Chondrocyte (in vitro differentiated cells): Measurements from ENCODE around the gene PDE11A. TPM values are rescaled to one million over a fixed set of nuclear protein-coding genes. Genes with fewer than 3 reads are reported as not detected.
"Not testable (repeated sequence)": the region's sequence is repeated elsewhere in the genome, so short reads cannot be mapped to it uniquely, and the experiment has no call there.

Experiments used
- DNase-seq: peaks from one replicate; pipeline ENCODE4 v3.0.0; 2021; ENCODE audit warnings: mixed read lengths, low spot score
- H3K27ac Mint-ChIP-seq: one replicate; pipeline ENCODE4 v1.8.0; 2021; ENCODE audit warnings: mild to moderate bottlenecking, moderate library complexity, mixed read lengths; ENCODE audit not compliant: unreplicated experiment
- H3K27me3 Mint-ChIP-seq: 2 replicates; pipeline ENCODE4 v1.8.0; 2021; ENCODE audit warnings: low read depth, mixed read lengths
- H3K36me3 Mint-ChIP-seq: 2 replicates; pipeline ENCODE4 v1.8.0; 2021; ENCODE audit warnings: low read depth, mixed read lengths
- H3K4me1 Mint-ChIP-seq: 2 replicates; pipeline ENCODE4 v1.8.0; 2021; ENCODE audit warnings: low read depth, mild to moderate bottlenecking, mixed read lengths
- H3K4me3 Mint-ChIP-seq: one replicate; pipeline ENCODE4 v1.8.0; 2021; ENCODE audit warnings: mild to moderate bottlenecking, moderate library complexity, mixed read lengths; ENCODE audit not compliant: unreplicated experiment
- H3K9me3 Mint-ChIP-seq: 2 replicates; pipeline ENCODE4 v1.8.0; 2021; ENCODE audit warnings: low read depth, mixed read lengths
- CTCF ChIP-seq: fragments of 200-600 bp; sonication (generic); IDR thresholded peaks from 2 replicates; pipeline ENCODE4 v1.5.0; 2021; ENCODE audit warnings: antibody characterized with exemption, mild to moderate bottlenecking, moderate library complexity
- total RNA-seq: library from RNA; stranded (reverse); gene quantifications from 3 replicates; pipeline ENCODE4 v1.2.1, GENCODE V29; 2021

The PDE11A gene
- total RNA-seq, 1 donor from 2014 or later, result 2.1 TPM

GRCh38 chr2:178084273-178084672 is 11.7 kb upstream of the PDE11A start:
- no peak for DNase-seq
- no peaks in the 10 kb centered on the region for H3K4me1 Mint-ChIP-seq

GRCh38 chr2:178082408-178083045 is 9.9 kb upstream of the PDE11A start:
- Mint-ChIP-seq H3K27me3 (peaks cover 33% of the 10 kb centered on the region), H3K4me3 (no peak overlapping the region)

More at GRCh38 chr2:178084273-178084672, 11.7 kb upstream of the PDE11A start:
- Mint-ChIP-seq H3K36me3 (no peaks in the 10 kb centered on the region), H3K27ac (no peak overlapping the region), H3K4me3 (no peak overlapping the region), H3K9me3 (peaks cover 6% of the 10 kb centered on the region), H3K27me3 (peaks cover 28% of the 10 kb centered on the region)
- TF ChIP-seq CTCF, result no peak

GRCh38 chr2:178079279-178079678 is 6.7 kb upstream of the PDE11A start:
- H3K27me3 Mint-ChIP-seq, result peaks cover 35% of the 10 kb centered on the region
- H3K36me3 Mint-ChIP-seq, H3K9me3 Mint-ChIP-seq, DNase-seq, H3K27ac Mint-ChIP-seq, H3K4me1 Mint-ChIP-seq, H3K4me3 Mint-ChIP-seq: not testable (repeated sequence)

More at GRCh38 chr2:178082408-178083045, 9.9 kb upstream of the PDE11A start:
- TF ChIP-seq CTCF, result no peak
- H3K27ac Mint-ChIP-seq, result no peak overlapping the region
- no peaks in the 10 kb centered on the region for H3K36me3 Mint-ChIP-seq
- peaks cover 6% of the 10 kb centered on the region for H3K9me3 Mint-ChIP-seq
- DNase-seq, result no peak
- H3K4me1 Mint-ChIP-seq, result no peaks in the 10 kb centered on the region

- DNase-seq, result no peak
- no peak for TF ChIP-seq CTCF
- peaks cover 1% of the 10 kb centered on the region for H3K36me3 Mint-ChIP-seq
- H3K27ac Mint-ChIP-seq, result no peak overlapping the region
- H3K27me3 Mint-ChIP-seq, result peaks cover 37% of the 10 kb centered on the region
- peaks cover 13% of the 10 kb centered on the region for H3K4me1 Mint-ChIP-seq
- H3K9me3 Mint-ChIP-seq, result peaks cover 6% of the 10 kb centered on the region
- H3K4me3 Mint-ChIP-seq, result no peak overlapping the region
Measured at GRCh38 chr2:178076130-178076529, 3.6 kb upstream of the PDE11A start.

- DNase-seq, result no peak
- TF ChIP-seq CTCF, result no peak
- Mint-ChIP-seq H3K4me1 (peaks cover 17% of the 10 kb centered on the region), H3K4me3 (no peak overlapping the region), H3K36me3 (peaks cover 1% of the 10 kb centered on the region), H3K27me3 (peaks cover 40% of the 10 kb centered on the region), H3K9me3 (peaks cover 4% of the 10 kb centered on the region), H3K27ac (no peak overlapping the region)
Measured at GRCh38 chr2:178075006-178075326, 2.4 kb upstream of the PDE11A start.
